AG04450 (cell line): ENCODE data around the gene KIAA0040. TPM values are rescaled to one million over a fixed set of nuclear protein-coding genes. Genes with fewer than 3 reads are reported as not detected.
"Not testable (repeated sequence)": the region's sequence is repeated elsewhere in the genome, so short reads cannot be mapped to it uniquely, and the experiment has no call there.

Source experiments
- CTCF ChIA-PET: fragments of 300-600, 350-600 bp; formaldehyde crosslinking; extraction: SDS; loops from one replicate; lab custom pipeline; 2022; ENCODE audit warnings: antibody characterized with exemption, inconsistent platforms; lab: Charles Lee
- POLR2A ChIA-PET: fragments of 350-600 bp; formaldehyde crosslinking; extraction: SDS; loops from one replicate; lab custom pipeline; 2021; ENCODE audit warnings: antibody characterized with exemption, inconsistent platforms; lab: Yijun Ruan, JAX
- DNase-seq: peaks from one replicate; pipeline ENCODE4 v3.0.0-alpha.2; 2011; ENCODE audit warnings: low read depth, low spot score
- H3K27ac ChIP-seq: one replicate; pipeline ENCODE4 v1.5.1; 2012; ENCODE audit warnings: low read depth, low read length, control low read depth
- H3K27me3 ChIP-seq: one replicate; pipeline ENCODE4 v1.6.0; 2012; ENCODE audit warnings: low read length; ENCODE audit not compliant: control insufficient read depth, insufficient read depth
- H3K4me3 ChIP-seq: 2 replicates; pipeline ENCODE4 v1.5.1; 2011; ENCODE audit warnings: mild to moderate bottlenecking, low read depth, low read length, control low read depth
- H3K9me3 ChIP-seq: 2 replicates; pipeline ENCODE4 v1.5.1; 2012; ENCODE audit warnings: low read length; ENCODE audit not compliant: control insufficient read depth, insufficient read depth
- polyA plus RNA-seq: library from polyadenylated mRNA; depleted of rRNA; stranded (reverse); fragments of >200 nt; gene quantifications from 2 replicates; pipeline ENCODE4 v1.2.3, GENCODE V29; 2011
- TF ChIP-seq, protein P1 (sequence below): IDR thresholded peaks from 2 replicates; pipeline ENCODE4 v1.5.1; 2011; ENCODE audit warnings: low read depth, low read length, control low read depth, inconsistent platforms

The KIAA0040 gene
- polyA plus RNA-seq, 1 experiment = not detected

GRCh38 chr1:175118375-175119367 lies 73.9 kb downstream of the KIAA0040 start:
- ChIA-PET CTCF (no interaction called here), POLR2A (no interaction called here)
- Histone ChIP-seq H3K4me3 (no peak overlapping the region), H3K27me3 (peaks cover 2% of the 10 kb centered on the region), H3K9me3 (no peaks in the 10 kb centered on the region), H3K27ac (no peak overlapping the region)
- TF ChIP-seq, protein P1, sequence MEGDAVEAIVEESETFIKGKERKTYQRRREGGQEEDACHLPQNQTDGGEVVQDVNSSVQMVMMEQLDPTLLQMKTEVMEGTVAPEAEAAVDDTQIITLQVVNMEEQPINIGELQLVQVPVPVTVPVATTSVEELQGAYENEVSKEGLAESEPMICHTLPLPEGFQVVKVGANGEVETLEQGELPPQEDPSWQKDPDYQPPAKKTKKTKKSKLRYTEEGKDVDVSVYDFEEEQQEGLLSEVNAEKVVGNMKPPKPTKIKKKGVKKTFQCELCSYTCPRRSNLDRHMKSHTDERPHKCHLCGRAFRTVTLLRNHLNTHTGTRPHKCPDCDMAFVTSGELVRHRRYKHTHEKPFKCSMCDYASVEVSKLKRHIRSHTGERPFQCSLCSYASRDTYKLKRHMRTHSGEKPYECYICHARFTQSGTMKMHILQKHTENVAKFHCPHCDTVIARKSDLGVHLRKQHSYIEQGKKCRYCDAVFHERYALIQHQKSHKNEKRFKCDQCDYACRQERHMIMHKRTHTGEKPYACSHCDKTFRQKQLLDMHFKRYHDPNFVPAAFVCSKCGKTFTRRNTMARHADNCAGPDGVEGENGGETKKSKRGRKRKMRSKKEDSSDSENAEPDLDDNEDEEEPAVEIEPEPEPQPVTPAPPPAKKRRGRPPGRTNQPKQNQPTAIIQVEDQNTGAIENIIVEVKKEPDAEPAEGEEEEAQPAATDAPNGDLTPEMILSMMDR = no peak
- no peak for DNase-seq

- CTCF ChIA-PET = interaction anchor here (1.4 kb wide), 1 partner anchor 8 kb away, joined by 7 read pairs; no protein-coding TSS in a partner anchor
- TF ChIP-seq, protein P1 = no peak
- DNase-seq = no peak
These were observed 75.7 kb downstream of the KIAA0040 start for GRCh38 chr1:175116903-175117302.

GRCh38 chr1:175116210-175116798 lies 76.3 kb downstream of the KIAA0040 start:
- POLR2A ChIA-PET = interaction anchor here (0.7 kb wide), 1 partner anchor 317 kb away, joined by 3 read pairs; no protein-coding TSS in a partner anchor
- TF ChIP-seq, protein P1 = no peak
- H3K4me3 ChIP-seq = no peak overlapping the region
- no peak overlapping the region for H3K27ac ChIP-seq
- H3K9me3 ChIP-seq = no peaks in the 10 kb centered on the region
- no peak for DNase-seq
- CTCF ChIA-PET = interaction anchor here (1.4 kb wide), 2 partner anchors 9 to 11 kb away, joined by 3 to 7 read pairs; no protein-coding TSS in a partner anchor
- H3K27me3 ChIP-seq = peaks cover 2% of the 10 kb centered on the region

More at GRCh38 chr1:175116903-175117302, 75.7 kb downstream of the KIAA0040 start:
- Histone ChIP-seq H3K27ac (no peak overlapping the region), H3K4me3 (no peak overlapping the region), H3K27me3 (peaks cover 2% of the 10 kb centered on the region), H3K9me3 (no peaks in the 10 kb centered on the region)
- POLR2A ChIA-PET = no interaction called here

GRCh38 chr1:175114996-175115395 lies 77.6 kb downstream of the KIAA0040 start:
- no peak overlapping the region for H3K27ac ChIP-seq
- POLR2A ChIA-PET = no interaction called here
- no peaks in the 10 kb centered on the region for H3K9me3 ChIP-seq
- H3K27me3 ChIP-seq = no peaks in the 10 kb centered on the region
- H3K4me3 ChIP-seq = no peak overlapping the region
- no peak for DNase-seq
- CTCF ChIA-PET = interaction anchor here (1.4 to 1.5 kb wide), 3 partner anchors 10 to 37 kb away, joined by 3 to 5 read pairs (median 4); no protein-coding TSS in a partner anchor
- TF ChIP-seq, protein P1 = no peak

DNA sequence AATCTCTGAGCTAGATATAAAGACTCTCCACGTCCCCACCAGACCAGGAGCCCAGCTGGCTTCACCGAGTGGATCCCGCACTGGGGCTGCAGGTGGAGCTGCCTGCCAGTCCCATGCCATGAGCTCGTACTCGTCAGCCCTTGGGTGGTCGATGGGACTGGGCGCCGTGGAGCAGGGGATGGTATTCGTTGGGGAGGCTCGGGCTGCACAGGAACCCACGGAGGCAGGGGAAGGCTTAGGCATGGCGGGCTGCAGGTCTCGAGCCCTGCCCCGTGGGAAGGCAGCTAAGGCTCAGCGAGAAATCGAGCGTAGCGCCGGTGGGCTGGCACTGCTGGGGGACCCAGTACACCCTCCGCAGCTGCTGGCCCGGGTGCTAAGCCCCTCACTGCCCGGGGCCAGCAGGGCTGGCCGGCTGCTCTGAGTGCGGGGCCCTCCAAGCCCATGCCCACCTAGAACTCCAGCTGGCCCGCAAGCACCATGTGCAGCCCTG lies 84.2 kb downstream of the KIAA0040 start:
- POLR2A ChIA-PET, CTCF ChIA-PET, H3K4me3 ChIP-seq: not testable (repeated sequence)

More for the DNA sequence above, 84.2 kb downstream of the KIAA0040 start:
- not testable (repeated sequence) for DNase-seq, H3K9me3 ChIP-seq, H3K27ac ChIP-seq, H3K27me3 ChIP-seq
